HG02840 (cell line): ENCODE measurements around the gene SLC25A12.

Experiments
- ATAC-seq: cut with Tn5 transposase; IDR thresholded peaks from one replicate; pipeline ENCODE4 v1.9.1; 2021; ENCODE audit warnings: mild to moderate bottlenecking, moderate library complexity, moderate number of reproducible peaks; ENCODE audit not compliant: unreplicated experiment, low FRiP score

The SLC25A12 gene

GRCh38 chr2:171889808-171890207, 4.2 kb downstream of the SLC25A12 start:
- ATAC-seq: no peak

DNA sequence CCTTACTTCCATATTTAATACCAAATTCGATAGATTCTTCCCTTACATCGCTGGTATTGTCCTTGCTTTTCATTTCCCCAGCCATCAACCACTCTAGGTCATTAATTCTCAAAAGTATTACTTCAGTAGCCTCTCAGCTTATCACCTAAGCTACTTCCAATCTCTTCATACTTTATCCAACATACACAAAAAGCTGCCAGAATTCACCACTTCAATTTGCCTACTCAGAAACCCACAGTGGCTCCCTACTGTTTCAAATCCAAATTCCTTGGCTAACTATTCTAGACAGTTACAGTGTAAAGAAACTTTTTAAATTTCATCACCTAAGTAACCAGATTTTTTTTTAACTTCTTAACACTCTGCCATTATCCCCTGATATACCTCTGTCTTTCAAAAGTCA, 4.7 kb downstream of the SLC25A12 start:
- ATAC-seq: no peak

DNA sequence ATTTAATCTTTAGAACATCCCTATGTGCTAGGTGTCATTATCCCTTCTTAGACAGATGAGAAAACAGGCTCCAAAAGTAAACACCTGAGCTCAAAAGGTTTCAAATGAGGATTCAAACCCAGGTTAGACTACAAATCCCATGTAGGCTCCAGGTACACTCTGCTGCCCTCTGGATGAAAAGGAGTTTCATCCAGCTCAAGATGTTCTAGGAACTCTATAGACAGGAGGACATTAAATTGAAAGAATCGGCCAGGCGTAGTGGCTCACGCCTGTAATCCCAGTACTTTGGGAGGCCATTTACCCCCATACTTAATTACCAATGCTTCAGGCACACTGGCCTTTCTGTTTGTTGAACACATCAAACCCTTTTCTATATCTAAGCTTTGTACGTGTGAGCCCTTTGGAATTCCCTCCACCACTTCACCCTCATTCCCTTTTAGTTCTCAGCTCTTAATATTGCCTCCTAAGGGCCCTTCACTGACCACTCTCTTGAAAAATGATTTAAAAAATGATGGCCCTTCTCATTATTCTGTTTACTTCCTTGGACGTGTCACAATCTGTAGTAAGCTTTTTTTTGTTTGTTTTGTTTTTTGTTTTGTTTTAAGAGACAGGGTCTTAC, 10.7 kb downstream of the SLC25A12 start:
- no peak for ATAC-seq

GRCh38 chr2:171882089-171882769, 11.8 kb downstream of the SLC25A12 start:
- no peak for ATAC-seq

GRCh38 chr2:171880774-171881173, 13.3 kb downstream of the SLC25A12 start:
- ATAC-seq: no peak

GRCh38 chr2:171879865-171880264, 14.2 kb downstream of the SLC25A12 start:
- no peak for ATAC-seq

DNA sequence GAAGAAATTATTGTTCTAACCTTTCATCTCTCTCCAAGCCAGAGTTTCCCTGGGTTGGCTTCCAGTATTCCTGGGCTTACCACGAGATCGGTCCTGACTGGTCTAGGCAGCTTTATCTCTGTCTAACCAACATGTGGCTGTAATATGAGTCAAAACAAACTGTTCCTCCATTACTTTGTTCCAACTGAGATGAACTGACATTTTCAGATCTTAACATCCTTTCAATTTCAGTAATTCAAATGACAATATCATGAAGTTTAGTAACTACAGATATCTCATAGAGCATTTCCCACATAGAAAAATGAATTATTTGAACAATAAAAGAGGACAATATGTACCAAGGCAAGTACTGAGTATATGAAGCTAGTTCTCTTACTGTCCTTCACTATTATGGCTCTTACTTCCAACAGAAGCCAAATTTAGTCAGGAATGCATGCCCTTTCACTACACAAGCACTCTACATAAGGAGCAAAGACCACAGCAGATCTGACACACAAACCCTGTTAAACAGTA, 15.5 kb downstream of the SLC25A12 start:
- ATAC-seq: no peak

DNA sequence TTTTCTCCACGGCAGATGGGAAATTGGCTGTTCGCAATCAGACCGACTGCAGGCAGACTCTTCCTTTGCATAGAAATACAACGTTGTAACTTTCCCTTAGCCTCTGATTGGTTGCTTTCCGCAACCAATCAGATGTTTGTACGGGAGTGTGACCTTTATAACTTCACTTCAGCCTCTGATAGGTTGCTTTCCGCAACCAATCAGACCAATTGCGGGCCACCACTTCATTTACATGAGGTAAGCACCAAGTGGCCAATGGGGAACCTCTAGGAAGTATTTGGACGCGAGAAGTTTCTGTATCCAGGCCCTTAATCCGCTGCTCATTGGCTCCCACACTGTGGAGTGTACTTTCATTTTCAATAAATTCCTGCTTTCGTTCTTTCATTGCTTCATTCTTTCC, 19.1 kb downstream of the SLC25A12 start:
- ATAC-seq: no peak

GRCh38 chr2:171874517-171874916, 19.5 kb downstream of the SLC25A12 start:
- no peak for ATAC-seq

DNA sequence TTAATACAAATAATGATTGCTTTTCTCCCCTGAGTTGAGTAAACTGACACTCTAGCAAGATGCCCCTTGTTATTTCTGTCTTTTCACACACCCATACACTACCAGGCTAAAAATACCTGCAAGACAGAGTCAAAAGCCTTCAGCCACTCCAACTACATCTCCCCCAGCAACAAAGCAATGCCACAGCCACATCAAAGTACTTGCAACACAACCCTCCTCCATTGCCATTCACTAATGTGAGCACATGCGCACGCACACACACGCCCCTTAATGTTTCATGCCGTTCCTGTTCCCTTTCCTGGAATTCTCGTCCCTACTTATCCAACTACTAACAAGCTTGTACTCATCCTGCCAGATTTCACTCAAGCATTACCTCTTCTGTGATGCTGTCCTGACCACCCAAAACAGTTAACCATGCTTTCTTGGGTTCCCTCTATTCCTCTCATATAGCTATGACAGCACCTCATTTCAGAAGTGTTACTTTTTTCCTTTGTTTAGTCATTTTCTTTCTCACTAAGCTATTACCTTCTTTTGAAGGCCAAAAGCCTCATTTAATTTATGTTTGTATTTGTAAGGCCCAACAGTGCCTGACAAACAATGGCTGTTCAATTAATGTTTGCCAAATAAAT, 29.6 kb downstream of the SLC25A12 start:
- no peak for ATAC-seq

GRCh38 chr2:171862501-171862900, 31.5 kb downstream of the SLC25A12 start:
- ATAC-seq: no peak

DNA sequence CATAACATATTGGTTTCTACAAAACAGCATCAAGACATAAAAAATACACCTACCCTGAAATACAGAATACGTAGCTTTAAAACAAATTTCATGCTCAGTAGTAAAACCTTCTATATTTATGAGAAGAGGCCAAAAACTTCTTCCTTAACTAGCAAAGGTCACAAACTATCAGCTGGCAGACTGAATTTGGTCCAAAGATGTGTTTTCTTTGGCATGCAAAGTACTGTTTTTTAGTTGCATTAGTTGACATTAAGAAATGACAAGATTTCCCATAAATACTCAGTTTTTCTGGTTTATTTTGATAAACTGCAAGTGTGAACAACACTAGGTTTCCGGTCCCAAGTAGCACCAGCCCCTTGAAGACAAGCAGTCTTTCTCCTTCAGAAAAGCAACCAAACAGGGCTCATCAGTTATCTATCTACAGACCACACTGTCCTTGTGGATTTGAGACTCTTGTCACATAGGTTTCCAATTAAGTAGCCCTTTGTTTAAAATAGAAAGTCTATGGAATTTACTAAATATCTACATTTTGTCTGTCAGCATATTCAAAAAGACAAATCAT, 35.6 kb downstream of the SLC25A12 start:
- no peak for ATAC-seq

DNA sequence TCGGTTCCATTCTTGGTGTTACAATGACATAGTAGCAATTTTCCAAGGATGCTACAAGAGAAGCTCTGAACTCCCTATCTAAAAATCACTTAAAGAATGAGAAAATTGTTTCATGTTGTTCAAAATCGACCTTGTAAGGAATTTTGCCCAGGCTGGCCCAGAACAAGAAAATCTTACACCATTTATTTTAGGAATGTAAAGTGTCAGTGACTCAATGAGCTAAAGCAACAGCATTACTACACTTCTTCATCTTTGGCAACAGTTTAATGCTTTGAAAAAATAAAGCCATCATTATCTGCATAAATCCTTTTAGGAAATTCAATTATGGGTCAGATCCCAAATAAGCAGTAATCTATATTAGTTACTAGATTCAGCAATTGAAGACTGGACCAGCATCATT, 38.6 kb downstream of the SLC25A12 start:
- ATAC-seq: no peak

DNA sequence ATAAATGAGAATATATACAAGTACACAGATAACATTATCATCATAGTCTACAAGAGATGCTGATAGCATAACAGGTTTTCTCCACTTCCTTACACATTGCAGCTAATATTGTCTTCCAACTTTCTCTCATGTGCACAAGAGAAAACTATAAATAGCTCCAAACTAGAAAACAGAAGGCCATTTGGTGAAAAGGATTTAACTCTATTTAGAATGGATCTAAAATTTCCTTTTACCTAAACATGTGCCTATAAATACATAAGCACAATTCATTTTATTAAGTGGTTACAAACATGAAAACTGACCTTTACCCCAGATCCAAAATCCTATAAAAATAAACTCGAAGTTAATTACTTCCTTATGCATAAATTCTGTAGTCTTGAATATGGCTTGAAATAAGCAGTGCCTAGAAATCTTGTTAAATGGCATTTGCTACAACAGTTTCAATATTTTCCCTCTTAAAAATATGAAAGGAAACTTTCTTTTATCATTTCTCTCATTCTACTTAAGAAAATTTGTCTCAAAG, 41.6 kb downstream of the SLC25A12 start:
- no peak for ATAC-seq

DNA sequence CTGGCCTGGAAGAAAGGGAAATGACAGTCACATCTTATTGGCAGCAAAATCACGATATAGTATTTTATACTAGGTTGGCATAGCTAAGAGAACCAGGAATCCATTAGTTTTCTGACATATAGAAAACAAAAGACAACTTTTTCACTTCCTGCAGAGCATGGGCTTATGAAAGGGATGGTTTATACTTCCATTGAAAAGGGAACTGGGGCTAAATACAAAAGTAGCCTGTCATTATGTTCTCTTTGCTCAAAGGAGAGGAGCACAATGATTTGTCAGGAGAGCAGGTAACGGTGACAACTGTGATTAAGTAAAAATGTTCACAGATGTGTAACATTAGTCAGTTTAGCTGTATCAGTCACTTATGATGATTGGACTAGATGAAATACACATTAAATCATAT, 46.4 kb downstream of the SLC25A12 start:
- no peak for ATAC-seq

GRCh38 chr2:171846894-171847293, 47.1 kb downstream of the SLC25A12 start:
- no peak for ATAC-seq

GRCh38 chr2:171841996-171842395, 52.0 kb downstream of the SLC25A12 start:
- no peak for ATAC-seq

- no peak for ATAC-seq
Observed at GRCh38 chr2:171837736-171838135, 56.3 kb downstream of the SLC25A12 start.

- ATAC-seq: no peak
Observed at GRCh38 chr2:171836146-171836910, 57.7 kb downstream of the SLC25A12 start.

- ATAC-seq: no peak
Observed at GRCh38 chr2:171835386-171835785, 58.7 kb downstream of the SLC25A12 start.
